DMS 273 treated with DMSO at 0.1 percent for 48 hours (cell line): ENCODE data around the gene RASGRP2.
"Not testable (repeated sequence)": the region's sequence is repeated elsewhere in the genome, so short reads cannot be mapped to it uniquely, and the experiment has no call there.

Source experiments
- DNase-seq: peaks from one replicate; lab custom pipeline; 2025; lab: John Stamatoyannopoulos, UW

The RASGRP2 gene

DNA sequence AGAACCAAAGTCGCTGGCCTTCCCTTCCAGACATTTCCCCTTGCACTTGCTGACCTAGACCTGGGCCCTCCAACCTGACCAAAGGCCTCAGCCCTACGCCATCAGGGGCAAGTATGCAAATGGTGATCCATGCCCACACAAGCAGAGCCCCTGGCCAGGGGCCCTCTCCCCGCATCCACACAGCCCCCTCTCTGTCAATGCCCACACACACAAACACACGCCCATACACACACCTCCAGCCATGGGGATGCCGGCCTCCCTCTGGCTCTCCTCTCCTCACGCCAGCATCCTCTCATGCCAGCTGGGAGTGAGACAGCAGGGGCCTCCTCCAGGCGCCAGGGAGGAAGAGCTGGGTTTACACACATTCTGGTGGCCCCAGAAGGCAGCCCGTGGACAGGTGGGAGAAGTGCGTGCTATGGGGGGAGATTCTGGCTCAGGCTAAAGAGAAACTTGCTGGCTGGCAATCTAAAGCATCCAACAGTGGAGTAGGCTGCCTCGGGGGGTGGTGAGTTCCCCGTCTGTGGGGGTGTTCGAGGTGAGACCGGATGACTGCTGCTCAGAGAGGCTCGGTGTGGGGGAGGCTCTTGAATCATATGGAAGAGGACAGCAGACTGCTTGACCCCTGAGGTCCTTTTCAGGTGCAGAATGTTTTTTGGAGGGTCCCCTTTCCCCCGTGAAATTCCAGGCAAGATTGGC is 25.7 kb downstream of the RASGRP2 start:
- DNase-seq: no peak

DNA sequence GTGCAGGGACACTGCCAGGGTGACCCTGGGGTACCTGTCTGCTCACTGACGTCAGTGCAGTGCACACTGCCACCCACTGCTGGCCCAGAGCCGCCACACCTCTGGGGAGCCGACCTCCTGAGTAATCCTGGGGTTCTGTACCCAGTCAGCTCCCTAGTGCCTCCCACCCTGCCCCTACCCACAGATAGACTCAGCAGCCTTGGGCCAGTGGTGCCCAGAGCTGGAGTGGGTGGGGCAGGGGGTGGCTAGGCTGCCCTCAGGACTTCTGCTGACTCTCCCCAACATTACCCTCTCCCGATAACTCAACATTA is 26.7 kb downstream of the RASGRP2 start:
- no peak for DNase-seq

DNA sequence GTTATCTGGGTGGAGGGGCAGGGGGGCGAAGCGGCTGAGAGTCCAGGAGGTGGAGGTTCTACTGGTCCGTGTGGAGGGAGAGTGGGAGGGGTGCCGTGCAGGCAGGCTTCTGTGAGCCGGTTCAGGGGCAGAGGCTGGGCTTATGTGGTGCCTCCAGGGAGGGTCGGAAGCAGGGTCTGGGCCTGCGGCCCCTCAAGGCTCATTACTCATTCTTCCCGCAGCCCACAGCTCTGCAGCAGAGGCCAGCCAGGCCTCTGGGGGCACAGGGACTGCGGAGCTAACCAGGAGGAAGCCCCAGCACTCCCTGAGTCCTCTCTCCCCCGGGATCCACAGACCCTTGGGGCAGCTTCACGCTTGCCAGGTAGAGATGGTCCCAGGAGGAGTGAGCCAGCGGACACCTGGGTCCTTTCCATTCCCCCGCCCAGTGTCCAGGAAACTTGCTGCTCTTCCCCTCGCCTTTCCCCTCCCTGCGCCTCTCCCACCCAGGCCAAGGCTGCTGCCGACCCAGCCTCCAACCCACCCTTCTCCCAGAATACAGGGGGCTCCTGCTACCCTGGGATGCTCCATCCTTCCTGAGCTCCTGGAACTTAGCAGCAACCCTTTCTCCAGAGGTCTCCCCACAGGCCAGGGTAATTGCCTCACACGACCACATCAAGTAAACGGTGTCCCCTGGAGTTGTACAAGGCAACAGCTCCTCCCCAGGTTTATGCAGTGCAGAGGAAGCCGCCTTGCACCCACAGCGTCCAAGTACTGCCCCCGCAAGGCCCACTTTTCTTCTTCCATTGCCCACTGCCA is 27.3 kb downstream of the RASGRP2 start:
- no peak for DNase-seq

DNA sequence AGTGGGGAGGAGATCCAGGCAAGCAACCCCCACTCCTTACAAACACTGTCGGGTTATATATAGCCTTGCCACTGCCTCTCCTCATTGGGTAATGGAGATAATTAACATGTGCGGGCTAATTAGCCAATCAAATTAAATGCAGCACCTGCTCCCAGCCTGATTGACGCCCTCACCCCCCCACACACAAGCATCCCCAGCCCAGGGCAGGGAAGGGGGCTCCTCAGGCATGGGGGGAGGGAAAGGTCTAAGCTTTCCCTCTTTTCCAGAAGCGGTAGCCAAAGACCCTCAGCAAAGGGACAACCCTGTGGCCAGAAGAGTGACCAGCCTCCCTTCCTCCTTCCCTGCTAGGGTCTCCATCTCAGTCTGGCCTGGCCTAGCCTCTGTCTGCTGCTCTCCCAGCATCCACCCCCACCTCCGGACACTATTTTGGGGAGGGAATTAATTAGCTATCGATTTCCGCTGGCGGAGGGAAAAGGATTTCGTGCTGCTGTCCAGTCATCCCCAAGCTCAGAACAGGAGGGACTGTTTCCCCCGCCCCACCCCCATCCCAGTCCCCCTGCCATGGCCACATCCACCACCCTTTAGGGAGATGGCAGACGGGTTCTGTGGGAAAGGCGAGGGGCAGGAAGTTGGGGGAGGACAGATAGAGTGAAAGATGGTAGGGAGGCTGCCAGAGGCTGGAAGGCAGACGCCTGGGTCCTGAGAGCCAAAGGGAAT is 28.0 kb downstream of the RASGRP2 start:
- no peak for DNase-seq

DNA sequence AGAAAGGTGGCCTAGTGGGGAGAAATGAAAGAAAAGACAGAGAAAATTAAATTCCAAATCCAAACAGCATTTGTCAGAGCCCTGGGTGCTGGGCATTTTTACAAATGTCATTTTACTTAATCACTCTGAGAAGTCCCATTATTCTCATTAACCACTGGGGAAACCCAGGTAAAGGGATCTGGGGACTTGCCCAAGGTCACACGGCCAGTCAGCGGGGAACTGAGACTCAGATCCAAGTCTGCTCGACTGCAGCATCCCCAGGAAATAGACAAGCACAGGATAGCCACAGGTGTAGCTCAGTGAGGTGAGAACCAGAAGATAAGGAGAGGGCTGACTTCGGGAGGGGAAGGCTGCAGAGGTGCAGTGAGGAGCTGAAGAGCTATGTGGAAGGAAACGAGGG is 28.8 kb downstream of the RASGRP2 start:
- no peak for DNase-seq

DNA sequence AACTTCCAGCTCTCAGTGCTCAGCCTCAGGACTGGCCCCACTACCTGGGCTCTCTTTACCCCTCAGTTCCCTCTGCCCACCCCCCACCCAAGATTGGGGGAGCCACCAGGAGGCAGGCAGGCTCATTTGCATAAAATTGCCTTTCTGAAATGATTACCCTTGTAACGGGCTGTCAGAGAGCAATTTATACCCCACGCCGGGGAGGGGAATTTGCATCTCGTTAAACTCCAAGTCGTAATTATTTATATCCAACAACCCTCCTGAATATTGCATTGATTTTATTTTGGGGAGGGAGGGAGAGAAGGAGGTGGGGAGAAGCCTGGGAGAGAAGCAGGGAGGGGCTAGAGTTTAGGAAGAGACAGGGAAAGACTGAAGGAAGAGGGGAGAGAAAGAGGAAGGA is 29.3 kb downstream of the RASGRP2 start:
- DNase-seq: no peak

DNA sequence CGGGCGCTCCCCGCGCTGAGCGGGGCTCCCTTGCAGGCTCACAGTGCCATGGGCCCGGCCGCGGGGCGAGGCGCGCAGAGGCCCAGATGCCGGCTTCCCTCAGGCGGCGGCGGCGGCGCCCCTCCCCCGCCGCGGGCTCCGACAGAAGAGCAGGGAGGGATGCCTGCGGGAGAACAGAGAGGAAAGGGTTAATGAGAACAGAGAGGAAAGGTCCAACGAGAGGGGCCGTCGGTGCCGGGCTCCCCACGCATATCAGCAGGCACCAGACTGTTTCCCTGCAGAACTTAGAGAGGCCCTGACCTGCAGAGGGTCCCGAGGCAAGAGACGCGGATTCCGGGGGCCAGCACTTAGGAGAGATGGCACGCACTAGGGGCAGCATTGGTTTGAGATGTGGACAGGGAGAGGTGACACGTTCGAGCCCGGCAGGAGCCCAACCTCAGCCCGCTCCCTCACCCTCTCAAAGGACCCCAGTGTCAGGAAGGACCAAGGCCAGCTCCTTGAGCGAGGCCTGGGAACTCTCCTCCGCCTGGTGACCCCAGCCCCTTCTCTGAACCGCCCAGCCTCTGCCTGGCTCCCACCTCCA is 30.1 kb downstream of the RASGRP2 start:
- no peak for DNase-seq

DNA sequence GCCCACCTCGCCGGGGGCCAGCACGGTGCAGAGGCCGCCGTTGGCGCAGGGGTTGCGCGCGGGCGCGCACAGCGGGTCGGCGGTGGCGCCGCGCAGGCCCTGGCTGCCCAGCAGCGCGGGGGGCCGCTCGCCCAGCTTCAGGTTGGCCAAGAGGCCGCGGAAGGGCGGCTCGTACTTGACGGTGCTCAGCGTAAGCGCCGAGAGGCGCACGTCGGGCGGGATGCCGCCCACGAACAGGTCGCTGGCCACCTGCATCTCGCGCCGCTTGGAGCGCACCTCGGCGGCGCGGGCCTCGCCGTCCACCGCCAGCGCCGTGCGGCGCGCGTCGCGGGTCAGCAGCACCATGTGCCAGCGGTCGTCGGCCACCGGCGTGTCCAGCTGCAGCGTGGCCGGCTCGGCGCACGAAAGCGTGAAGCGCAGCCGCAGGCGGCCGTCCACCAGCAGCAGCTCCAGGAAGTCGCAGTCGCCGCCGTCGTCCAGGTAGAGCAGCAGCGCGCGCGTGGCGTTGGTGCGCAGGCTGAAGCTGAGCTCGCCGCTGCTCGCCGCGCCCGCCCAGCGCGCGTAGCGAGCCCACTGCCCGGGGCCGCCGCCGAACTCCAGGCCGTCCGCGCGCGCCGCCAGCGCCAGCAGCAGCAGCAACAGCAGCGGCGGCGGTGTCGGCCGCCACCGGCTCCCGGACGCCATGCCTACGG is 30.8 kb downstream of the RASGRP2 start:
- DNase-seq: no peak

DNA sequence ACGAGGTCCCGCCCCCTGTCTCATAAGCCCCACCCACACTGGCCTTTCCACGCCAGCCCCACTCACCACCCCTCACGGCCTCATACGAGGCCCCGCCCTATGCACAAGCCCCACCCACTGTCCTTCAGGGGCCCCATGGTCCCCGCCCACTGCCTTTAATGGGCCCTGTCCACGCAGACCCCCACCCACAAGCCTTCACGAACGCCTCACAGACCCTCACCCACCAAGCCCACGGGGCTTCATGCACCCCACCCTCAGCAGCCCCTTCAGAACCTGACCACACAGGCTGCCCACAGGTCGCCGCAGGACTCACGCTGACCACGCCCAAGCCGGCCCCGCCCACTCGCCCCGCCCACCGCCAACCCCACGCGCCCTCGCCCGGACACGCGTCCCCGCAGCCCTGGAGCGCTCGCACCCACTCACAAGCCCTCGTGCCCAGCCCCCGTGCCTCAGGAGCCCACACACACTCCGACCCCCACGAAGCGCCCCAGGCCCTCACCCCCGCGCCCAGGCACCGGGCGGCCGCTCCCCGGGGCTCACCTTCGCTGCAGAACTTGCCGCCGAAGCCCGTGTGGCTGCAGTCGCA is 31.4 kb downstream of the RASGRP2 start:
- DNase-seq: no peak

DNA sequence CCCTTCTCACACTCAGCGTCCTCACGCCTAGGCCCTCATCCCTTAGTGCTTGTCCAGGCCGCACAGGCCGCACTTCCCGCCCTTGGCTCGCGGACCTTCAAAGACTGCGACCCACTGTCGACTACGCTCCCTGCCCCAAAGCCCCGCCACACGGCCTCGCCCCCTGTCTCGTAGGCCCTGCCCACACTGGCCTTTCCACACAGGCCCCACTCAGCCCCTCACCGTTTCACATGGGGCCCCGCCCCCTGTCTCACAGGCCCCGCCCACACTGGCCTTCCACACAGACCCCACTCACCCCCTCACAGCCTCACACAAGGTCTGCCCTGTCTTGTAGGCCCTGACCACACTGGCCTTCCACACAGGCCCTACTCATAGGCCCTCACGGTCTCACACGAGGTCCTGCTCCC is 32.0 kb downstream of the RASGRP2 start:
- no peak for DNase-seq

DNA sequence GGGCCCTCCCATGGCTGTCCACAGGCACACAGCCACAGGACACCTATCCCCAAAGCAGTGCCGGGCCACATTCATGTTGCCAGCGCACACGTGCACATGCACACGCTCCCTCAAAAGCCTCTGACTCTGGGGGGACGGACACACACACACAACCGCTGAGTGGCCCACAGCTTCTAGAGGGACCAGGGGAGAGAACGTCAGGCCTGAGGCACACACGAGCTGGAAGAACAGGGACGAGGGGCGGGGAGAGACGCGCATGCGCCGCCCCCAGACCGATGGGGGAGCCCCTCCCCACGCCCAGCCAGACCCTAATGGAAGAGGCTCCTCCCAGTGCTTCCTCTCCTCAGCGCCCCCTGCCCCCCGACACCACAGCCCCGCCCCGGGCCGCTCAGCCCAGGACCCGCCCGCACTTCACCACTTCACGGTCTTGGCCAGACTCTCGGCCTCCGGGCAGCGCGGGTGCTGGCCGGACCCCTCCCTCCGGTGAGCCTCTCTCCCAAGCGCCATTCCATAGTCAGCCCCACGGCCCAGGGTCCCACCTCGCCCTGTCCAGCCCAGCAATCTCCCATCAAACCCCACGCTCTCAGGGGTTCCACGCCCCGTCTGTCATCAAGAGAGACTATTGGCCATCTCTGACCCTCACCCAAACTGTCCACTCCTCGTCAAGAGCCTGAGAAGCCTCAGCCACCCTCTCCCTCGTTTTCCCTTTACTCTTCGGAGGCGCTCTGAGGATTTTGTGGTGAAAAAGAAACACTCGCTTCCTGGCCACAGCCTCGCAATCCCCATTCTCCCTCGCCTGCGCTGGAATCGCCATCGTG is 32.6 kb downstream of the RASGRP2 start:
- DNase-seq: no peak

DNA sequence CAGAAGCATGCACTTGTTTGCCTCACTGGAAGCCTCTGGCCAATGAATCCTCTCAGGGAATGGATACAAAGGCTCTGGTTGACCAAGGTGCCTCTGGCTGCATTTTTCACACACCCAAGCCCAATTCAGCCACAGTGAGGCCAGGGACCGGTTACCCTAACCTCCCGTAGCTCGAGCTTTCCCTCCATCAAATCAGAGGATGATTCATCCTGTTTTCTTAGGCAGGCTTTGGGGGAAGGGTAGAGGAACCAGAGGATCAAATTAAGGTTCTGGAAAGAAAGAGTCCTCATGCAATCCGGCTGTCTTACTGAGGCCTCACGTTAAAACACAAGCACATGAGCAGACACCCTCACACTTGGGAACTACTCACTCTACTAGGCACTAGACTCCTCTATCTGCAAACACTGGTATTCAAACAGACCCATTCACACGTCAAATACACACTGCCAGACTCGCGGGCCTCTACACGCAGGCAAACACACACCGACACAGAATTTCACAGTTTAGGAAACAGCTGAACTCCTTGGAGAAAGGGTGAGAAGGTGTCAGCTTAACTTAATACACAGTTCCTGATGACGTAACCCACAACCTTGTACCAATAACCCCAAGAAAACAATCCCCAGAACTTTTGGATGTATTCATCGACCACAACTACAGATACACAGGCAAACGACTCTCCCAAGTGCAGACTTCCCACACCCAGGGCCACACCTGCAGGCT is 33.4 kb downstream of the RASGRP2 start:
- DNase-seq: no peak

DNA sequence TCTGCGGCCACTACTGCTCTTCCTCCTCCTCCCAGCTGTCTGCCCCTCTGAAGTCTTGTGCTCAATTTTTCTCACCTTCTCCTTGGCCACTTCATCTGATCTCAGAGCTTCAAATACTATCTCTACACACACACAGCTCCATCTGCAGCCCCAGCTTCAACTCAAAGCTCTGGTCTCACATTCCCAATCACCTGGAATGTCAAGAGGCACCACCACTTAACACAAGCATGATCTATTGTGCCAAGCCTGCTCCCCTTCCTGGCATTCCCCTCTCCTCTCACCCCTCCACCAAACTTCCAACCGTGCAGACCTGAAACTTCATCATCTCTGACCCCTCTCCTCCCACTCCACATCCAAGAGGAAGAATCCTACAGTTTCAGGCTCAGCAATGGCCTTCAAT is 38.4 kb downstream of the RASGRP2 start:
- DNase-seq: no peak

DNA sequence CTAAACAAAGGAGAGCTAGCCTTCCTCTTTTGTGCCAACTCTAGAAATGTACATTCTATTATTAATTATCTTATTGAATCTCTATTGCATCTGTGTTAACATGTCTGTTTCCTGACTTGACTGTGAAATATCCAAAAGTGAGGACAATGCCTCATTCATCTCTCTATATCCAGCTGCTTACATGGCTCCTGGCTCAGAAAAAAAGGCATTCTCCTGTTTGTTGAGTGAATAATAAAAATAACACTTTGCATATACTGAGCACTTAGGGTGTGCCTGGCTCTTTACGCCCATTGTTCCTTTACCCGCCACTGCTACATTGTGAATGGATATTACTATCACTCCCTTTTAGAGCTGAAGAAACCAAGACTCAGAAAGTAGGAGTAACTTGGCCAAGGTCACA is 40.9 kb downstream of the RASGRP2 start:
- no peak for DNase-seq

DNA sequence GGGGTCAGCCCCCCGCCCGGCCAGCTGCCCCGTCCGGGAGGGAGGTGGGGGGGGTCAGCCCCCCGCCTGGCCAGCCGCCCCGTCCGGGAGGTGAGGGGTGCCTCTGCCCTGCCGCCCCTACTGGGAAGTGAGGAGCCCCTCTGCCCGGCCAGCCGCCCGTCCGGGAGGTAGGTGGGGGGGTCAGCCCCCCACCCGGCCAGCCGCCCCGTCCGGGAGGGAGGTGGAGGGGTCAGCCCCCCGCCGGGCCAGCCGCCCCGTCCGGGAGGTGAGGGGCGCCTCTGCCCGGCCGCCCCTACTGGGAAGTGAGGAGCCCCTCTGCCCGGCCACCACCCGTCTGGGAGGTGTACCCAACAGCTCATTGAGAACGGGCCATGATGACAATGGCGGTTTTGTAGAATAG is 42.0 kb downstream of the RASGRP2 start:
- DNase-seq: not testable (repeated sequence)

DNA sequence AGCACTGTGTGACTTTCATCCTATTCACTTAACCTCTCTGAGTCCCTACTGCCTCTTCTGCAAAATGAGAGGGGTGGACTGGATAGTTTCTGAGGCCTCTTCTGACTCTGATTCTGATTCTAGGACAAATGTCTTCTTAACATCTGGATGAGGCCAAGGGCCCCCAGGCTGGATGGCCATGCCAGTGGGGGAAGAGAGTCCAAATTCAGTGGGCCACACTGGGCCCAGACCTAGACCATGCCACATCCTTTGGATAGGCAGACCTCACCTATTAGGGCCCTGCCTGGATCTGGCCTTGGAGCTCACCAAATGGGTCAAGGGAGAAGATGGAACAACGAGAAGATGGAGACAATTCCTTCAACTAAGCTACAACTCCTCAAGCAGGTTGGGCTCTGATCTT is 45.5 kb downstream of the RASGRP2 start:
- DNase-seq: no peak

DNA sequence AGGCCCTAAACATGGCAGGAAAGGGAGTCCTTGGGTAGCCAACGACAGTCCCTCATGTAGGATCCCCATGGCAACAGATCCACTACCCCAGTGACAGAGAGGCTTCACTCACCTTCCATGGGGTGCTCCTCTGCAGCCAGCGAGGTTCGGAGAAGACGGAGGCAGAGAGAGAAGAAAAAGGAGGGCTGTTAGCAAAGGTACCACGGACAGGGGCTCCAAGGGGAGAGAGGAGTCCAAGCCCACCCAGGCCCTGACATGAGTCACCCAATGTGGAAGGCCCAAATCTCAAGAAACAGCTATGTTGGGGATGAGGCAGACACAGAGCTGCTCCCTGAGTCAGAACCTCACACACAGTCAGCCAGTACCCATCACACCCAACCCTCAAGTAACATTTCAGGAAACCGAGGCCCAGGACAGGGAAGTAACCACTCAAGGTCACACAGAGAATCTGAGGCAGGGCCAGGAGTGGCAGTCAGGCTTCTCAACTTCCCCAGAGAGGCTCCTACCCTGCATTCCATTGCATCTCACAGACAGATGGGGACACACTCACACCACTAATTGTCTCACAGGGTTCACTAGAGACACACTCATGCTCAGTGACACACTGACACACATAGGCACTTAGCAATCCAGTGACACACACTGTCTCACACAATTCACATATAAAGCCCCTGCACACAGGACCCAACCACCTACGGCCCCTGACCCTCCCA is 46.1 kb downstream of the RASGRP2 start:
- no peak for DNase-seq

DNA sequence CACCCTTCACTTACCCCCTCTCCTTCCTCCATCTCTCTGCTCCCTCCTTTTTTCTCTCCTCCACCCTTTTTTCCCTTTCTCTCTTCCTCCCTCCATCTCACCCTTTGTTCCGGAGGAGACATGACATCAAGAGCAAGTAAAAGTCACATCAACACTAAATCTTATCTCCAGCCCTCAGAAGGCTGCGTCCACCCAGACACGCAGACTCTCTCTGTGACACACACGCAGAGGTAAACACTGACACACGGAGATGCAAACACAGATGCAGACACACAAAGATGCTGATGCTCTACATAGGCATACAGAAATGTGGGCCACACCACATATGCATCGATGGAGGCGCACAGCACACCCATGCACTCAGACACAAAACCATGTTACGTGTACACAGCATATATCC is 47.9 kb downstream of the RASGRP2 start:
- DNase-seq: no peak

DNA sequence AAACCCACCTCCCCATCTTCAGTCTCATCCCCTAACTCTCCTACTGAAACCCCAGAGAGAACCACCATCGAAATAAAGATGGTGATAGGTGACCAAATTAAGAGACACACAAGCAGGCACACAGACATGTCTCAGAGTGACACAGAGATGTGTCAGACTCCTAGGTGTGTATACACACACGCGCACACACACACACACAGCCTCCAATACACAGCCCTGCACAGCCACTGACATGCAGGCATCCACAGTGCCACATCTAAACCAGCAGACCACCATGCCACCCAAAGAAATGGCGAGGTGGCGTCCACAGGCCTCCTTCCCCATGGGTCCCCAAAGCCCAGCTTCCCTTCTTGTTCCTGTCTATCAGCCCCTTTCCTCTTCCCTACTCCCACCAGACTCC is 48.4 kb downstream of the RASGRP2 start:
- no peak for DNase-seq
